Anterior cingulate cortex (tissue), 58 donors: Measurements from ENCODE around the gene PHETA1.
A peak's percentile ranks its signal among the peaks of the same experiment; 100 is the strongest.

Experiments
- DNase-seq, 58 donors: peaks; one replicate each; lab custom pipeline; 2025; lab: John Stamatoyannopoulos, UW

PHETA1 gene

GRCh38 chr12:111334393-111334915 is 34.4 kb downstream of the PHETA1 start:
- no peak for DNase-seq

DNA sequence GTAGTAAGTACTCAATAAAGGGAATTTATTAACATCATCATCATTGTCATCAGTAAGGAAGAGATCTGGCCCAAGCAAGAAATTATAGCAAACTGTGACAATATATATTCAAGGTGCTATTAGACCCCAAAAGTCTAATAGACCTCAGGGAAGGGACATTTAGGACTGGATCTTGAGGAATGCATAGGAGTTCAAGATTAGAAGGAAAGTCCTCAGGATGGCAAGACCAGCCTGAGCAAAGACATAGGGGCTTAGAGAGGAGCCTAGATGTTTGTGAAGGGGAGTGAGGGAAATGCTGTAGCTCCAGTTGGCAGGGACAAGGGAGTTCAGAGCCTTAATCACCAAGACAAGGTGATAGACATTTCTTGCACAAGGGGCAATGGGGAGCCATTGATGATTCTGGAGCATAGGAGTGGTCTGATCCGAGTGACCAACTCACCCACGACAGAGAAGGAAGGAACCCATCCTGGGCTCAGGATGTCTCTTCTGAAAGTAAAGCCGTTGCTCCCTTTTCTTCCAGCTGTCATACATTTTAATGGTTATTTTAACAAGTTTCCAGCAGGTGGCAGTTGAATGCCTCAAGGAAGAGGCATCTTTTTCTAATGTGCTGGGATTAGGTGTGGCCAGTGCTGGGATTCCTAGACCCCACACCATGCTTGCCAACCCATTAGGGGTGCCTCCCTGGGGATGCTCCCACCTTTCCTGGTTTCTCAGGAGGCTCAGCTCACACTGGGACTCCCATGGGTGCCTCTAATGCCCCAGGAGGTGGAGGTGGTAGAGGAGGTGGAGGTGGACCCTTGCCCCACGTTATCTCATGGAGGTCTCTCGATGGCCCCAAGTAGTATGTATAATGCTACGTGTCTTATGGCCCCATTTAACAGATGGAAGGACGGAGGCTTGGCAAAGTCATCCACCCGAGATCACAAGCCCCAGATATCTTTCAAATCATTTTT is 37.8 kb downstream of the PHETA1 start:
- DNase-seq: peak in 1 of 58 donors; percentile 4

DNA sequence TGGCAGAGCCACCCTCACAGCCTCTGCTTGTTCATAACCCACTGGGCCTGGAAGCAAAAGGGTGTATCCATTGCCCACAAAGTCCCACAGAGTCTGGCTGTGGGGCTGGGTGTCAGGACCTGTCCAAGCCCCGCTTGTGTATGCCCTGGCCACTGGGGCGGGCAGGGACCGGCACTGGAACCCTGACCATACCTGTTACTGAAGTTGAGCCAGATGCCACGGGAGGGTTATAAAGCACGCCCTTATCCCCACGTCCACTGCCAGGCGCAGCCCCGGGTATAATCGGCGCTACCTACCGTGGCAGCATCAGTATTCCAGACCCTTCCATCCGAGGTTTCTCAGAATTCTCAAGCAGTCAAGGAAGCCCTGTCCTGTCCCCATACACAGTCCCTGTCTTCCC is 40.8 kb downstream of the PHETA1 start:
- DNase-seq: no peak

DNA sequence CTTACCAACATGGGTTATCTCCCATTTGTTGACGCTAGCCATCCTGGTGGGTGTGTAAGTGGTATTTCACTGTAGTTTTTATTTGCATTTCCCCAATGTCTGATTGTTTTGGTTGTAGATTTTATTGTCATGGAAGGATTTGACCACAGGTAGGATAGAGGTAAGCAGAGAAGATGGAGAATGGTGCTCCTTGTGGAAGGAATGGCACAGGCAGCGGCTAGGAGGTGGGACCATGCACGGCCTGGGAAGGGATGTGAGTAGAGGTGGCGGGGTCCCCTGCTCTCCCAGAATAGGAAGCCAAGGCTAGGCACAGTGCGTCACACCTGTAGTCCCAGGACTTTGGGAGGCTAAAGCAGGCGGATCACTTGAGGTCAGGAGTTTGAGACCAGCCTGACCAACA is 41.4 kb downstream of the PHETA1 start:
- DNase-seq: no peak

GRCh38 chr12:111322336-111323250 is 46.3 kb downstream of the PHETA1 start:
- peak in 47 of 58 donors; percentile 1 to 76 (median 23) for DNase-seq

GRCh38 chr12:111321317-111321716 is 47.6 kb downstream of the PHETA1 start:
- DNase-seq: no peak

DNA sequence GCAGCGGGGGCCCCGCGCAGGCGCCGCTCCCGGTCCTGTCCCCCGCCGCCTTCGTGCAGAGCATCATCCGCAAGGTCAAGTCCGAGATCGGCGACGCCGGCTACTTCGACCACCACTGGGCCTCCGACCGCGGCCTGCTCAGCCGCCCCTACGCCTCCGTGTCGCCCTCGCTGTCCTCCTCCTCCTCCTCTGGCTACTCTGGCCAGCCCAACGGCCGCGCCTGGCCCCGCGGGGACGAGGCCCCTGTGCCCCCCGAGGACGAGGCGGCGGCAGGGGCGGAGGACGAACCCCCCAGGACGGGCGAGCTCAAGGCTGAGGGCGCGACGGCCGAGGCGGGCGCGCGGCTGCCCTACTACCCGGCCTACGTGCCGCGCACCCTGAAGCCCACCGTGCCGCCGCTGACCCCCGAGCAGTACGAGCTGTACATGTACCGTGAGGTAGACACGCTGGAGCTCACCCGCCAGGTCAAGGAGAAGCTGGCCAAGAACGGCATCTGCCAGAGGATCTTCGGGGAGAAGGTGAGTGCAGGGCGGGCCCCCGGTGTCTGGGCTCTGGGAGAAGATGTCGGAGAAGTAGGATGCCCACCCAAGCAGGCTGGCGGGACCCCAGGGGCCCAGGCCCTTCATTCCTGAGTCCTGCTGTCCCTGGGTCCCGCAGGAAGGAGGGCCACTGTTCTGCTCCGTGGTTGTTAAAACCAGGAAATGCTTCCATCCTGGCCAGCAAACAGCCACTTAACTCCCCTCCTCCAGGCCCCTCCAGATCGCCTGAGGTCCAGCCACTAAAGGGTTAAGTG is 48.4 kb downstream of the PHETA1 start:
- DNase-seq: no peak

DNA sequence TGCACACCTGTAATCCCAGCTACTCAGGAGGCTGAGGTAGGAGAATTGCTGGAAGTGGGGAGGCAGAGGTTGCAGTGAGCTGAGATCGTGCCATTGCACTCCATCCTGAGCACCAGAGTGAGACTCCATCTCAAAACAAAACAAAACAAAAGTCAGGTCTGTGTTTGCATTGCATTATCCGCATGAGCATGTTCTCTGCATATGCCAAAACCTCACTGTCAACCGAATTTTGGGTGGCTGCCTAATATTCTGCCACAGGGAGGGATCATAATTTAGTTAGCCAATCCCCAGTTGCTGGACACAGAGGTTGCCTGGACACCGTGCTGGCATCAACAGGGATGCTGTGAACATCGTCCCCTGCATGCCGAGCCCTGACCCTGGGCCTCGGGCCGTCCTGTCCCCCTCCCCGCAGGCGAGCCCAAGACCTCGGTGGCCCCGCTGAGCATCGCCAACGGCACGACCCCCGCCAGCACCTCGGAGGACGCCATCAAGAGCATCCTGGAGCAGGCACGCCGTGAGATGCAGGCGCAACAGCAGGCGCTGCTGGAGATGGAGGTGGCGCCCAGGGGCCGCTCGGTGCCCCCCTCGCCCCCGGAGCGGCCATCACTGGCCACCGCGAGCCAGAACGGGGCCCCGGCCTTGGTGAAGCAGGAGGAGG is 49.2 kb downstream of the PHETA1 start:
- DNase-seq: peak in 1 of 58 donors; percentile 10

DNA sequence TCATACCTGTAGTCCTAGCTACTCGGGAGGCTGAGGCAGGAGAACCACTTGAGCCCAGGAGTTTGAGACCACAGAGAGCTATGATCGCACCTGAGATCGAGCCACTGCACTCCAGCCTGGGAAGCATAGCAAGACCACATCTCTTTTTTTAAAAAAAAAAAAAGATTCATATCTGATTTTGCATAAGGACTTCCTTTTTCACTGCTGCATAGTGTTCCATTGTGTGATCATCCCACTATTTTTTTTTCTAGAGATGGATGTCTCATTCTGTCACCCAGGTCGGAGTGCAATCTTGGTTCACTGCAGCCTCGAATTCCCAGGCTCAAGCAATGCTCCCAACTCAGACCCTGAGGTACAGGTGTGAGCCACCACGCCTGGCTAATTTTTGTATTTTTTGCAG is 50.4 kb downstream of the PHETA1 start:
- no peak for DNase-seq

GRCh38 chr12:111316671-111317070 is 52.2 kb downstream of the PHETA1 start:
- DNase-seq: no peak

DNA sequence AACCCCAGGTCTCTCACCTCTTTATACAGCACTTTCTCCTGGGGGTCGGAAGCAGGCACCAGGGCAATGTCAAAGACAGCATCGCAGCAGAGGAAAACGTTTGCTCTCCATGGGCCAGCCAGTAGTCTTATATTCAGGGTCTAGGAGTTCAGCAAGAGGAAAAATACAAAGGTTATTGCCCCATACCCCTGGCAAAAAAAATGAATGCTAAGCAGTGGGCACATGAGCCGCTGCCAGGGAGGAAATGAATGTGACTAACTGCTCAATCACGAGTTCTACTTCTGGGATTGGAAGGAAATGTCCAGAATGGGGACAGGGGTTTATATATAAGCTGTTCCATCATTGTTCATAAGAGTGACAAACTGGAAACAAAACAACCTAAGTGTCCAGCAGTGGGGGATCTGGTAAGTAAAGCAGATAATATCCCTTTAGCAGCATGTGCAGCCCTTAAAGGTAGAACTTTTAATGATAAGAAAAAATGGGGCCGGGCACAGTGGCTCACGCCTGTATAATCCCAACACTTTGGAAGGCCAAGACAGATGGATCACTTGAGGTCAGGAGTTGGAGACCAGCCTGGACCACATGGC is 53.8 kb downstream of the PHETA1 start:
- no peak for DNase-seq

- DNase-seq: peak in 57 of 58 donors; percentile 6 to 77 (median 41)
Observed at GRCh38 chr12:111313833-111314259, 55.0 kb downstream of the PHETA1 start.

DNA sequence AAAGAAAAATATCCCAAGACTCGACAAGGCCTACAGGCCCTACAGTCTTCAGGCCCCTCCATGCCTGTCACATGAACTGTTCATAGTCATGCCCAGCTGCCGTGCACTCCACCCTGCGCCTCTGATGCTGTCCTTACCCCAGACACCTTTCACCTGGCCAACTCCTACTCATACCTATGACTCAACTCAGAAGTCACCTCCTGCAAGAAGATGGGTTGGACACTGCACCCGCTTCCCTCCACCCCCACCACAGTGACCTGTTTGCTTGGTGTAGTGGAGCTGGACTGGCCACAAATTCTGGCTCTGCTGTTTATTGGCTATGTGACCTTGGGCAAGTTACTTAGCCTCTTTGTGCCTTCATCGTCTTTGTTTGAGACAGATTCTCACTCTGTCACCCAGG is 56.2 kb downstream of the PHETA1 start:
- no peak for DNase-seq

DNA sequence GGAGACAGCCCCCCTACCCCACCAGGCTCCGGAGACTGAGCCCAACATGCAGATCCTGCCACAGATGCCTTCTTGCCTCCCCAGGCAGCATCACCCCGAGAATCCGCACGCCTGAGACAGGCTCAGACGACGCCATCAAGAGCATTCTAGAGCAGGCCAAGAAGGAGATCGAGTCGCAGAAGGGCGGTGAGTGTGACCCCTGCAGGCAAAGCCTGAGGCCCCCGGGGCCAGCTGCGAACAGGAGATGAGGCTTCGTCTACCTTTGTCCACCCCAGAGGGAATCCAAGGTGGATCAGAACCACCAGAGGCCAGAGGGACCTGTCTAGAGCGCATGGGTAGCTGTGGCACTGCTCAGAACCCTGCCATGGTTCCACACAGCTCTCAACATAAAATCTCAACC is 56.9 kb downstream of the PHETA1 start:
- DNase-seq: no peak

DNA sequence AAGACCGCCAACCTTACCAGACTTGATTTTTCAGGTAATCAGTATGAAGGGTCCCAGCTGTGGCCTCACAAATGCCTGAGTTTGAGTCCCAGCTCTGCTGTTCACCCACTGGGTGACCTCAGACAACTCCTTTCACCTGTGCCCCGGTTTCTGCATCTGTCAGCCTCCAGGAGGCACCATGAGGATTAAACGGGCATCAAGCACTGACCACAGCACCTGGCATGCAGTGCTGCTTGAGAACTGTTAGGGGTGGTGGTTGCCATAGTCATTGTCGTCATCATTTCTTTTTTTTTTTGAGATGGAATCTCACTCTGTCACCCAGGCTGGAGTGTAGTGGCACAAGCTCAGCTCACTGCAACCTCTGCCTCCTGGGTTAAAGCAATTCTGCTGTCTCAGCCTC is 57.9 kb downstream of the PHETA1 start:
- no peak for DNase-seq
